SU-DHL-6 (cell line): Measurements from ENCODE around the gene GTF3A.

Experiments used
- H2AFZ ChIP-seq: fragments of 200-600 bp; sonication (generic); 2 replicates; pipeline ENCODE4 v1.6.1; 2014; ENCODE audit warnings: low read depth, mild to moderate bottlenecking, moderate library complexity, mixed read lengths, antibody characterized with exemption, low read length; ENCODE audit not compliant: severe bottlenecking
- H3F3A ChIP-seq: fragments of 200-600 bp; shearing (Covaris generic); 2 replicates; pipeline ENCODE4 v1.6.0; 2016; ENCODE audit warnings: antibody characterized with exemption, mild to moderate bottlenecking; ENCODE audit not compliant: insufficient read depth
- H3K27ac ChIP-seq: fragments of 200-600 bp; sonication (generic); 2 replicates; pipeline ENCODE4 v1.5.1; 2016; ENCODE audit warnings: low read depth, mild to moderate bottlenecking, low read length, moderate library complexity, mixed read lengths
- H3K27me3 ChIP-seq: fragments of 200-600 bp; sonication (generic), shearing (Covaris generic); 2 replicates; pipeline ENCODE4 v1.6.0; 2014; ENCODE audit warnings: mild to moderate bottlenecking, low read length
- H3K36me3 ChIP-seq: fragments of 200-600 bp; sonication (generic); 2 replicates; pipeline ENCODE4 v1.6.1; 2014; ENCODE audit warnings: mild to moderate bottlenecking, low read length, mixed read lengths
- H3K4me2 ChIP-seq: fragments of 300-600, 200-600 bp; shearing (Covaris generic), sonication (generic); 2 replicates; pipeline ENCODE4 v1.6.0; 2014; ENCODE audit warnings: low read length, low read depth, mild to moderate bottlenecking; ENCODE audit not compliant: poor library complexity, severe bottlenecking
- H3K4me3 ChIP-seq: fragments of 200-600 bp; sonication (generic); 2 replicates; pipeline ENCODE4 v1.5.1; 2014; ENCODE audit warnings: antibody characterized with exemption, low read length, mild to moderate bottlenecking, mixed read lengths; ENCODE audit not compliant: insufficient read depth, poor library complexity, severe bottlenecking
- H3K79me2 ChIP-seq: fragments of 200-600 bp; sonication (generic); 2 replicates; pipeline ENCODE4 v1.6.1; 2014; ENCODE audit warnings: mild to moderate bottlenecking, low read length, moderate library complexity; ENCODE audit not compliant: insufficient read depth
- H3K9ac ChIP-seq: fragments of 200-600 bp; sonication (generic); 2 replicates; pipeline ENCODE4 v1.7.0; 2014; ENCODE audit warnings: mild to moderate bottlenecking, low read length
- H3K9me2 ChIP-seq: fragments of 200-600 bp; sonication (generic); replicated peaks from 2 replicates; pipeline ENCODE4 v1.6.1; 2014; ENCODE audit warnings: low read length; ENCODE audit not compliant: insufficient read depth
- H3K9me3 ChIP-seq: fragments of 200-600 bp; sonication (generic); 2 replicates; pipeline ENCODE4 v1.6.1; 2014; ENCODE audit warnings: low read length, mixed read lengths; ENCODE audit not compliant: insufficient read depth
- H4K20me1 ChIP-seq: fragments of 200-600 bp; sonication (generic); 2 replicates; pipeline ENCODE4 v1.6.1; 2014; ENCODE audit warnings: low read depth, mild to moderate bottlenecking, antibody characterized with exemption, low read length, moderate library complexity, mixed read lengths
- EZH2phosphoT487 ChIP-seq: fragments of 200-600 bp; sonication (generic), shearing (Covaris generic); conservative IDR thresholded peaks from 2 replicates; pipeline ENCODE4 v1.6.1; 2018; ENCODE audit warnings: mild to moderate bottlenecking, antibody characterized with exemption, low read length, moderate library complexity, mixed read lengths
- TF ChIP-seq, protein P1 (sequence below): fragments of 200-600 bp; sonication (generic); IDR thresholded peaks from one replicate; pipeline ENCODE4 v1.5.1; 2017; ENCODE audit warnings: antibody characterized with exemption, mild to moderate bottlenecking, low read length, moderate library complexity; ENCODE audit not compliant: insufficient read depth, poor library complexity, severe bottlenecking

Gene GTF3A

GRCh38 chr13:27466513-27466912, 42.1 kb downstream of the GTF3A start:
- no peak overlapping the region for H3K4me2 ChIP-seq
- H3K27me3 ChIP-seq, result no peaks in the 10 kb centered on the region

DNA sequence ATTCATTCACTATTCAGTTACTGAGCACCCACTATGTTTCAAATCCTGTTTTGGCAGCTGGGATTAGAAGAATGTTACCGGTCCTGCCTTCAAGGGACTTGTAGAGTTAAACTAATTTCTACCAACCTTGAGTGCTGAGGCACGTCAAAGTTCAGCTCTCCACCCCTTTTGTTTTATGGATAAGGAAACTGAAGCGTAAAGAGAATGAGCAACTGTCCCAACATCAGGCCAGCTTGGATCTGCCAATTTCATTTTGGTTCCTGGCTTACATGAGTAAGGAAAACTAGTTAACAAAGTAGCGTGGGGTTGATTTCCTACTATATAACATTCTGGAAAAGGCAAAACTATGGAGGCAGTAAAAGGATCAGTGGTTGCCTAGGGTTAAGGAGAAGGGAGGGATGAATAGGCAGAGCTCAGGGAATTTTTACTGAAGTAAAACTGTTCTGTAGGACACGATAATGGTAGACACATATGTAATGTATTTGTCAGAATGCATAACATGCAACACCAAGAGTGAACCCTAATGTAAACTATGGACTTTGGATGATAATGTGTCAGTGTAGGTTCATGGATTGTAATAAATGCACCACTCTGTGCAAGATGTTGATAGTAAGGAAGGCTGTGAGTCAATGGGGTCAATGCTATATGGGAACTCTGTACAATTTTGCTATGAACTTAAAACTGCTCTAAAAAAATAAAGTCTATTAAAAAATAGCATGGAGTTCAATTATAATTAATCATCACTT, 45.8 kb downstream of the GTF3A start:
- no peak overlapping the region for H3K27ac ChIP-seq
- H3K4me3 ChIP-seq, result no peak overlapping the region
- TF ChIP-seq, protein P1, sequence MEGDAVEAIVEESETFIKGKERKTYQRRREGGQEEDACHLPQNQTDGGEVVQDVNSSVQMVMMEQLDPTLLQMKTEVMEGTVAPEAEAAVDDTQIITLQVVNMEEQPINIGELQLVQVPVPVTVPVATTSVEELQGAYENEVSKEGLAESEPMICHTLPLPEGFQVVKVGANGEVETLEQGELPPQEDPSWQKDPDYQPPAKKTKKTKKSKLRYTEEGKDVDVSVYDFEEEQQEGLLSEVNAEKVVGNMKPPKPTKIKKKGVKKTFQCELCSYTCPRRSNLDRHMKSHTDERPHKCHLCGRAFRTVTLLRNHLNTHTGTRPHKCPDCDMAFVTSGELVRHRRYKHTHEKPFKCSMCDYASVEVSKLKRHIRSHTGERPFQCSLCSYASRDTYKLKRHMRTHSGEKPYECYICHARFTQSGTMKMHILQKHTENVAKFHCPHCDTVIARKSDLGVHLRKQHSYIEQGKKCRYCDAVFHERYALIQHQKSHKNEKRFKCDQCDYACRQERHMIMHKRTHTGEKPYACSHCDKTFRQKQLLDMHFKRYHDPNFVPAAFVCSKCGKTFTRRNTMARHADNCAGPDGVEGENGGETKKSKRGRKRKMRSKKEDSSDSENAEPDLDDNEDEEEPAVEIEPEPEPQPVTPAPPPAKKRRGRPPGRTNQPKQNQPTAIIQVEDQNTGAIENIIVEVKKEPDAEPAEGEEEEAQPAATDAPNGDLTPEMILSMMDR, result no peak
- TF ChIP-seq EZH2phosphoT487, result no peak
- H3K36me3 ChIP-seq, result no peaks in the 10 kb centered on the region
- no peak overlapping the region for H2AFZ ChIP-seq
- no peaks in the 10 kb centered on the region for H3F3A ChIP-seq
- no peaks in the 10 kb centered on the region for H4K20me1 ChIP-seq
- no peak overlapping the region for H3K4me2 ChIP-seq
- H3K79me2 ChIP-seq, result no peaks in the 10 kb centered on the region
- no peaks in the 10 kb centered on the region for H3K27me3 ChIP-seq
- H3K9ac ChIP-seq, result no peak overlapping the region
- H3K9me3 ChIP-seq, result no peaks in the 10 kb centered on the region
- no peaks in the 10 kb centered on the region for H3K9me2 ChIP-seq

More at GRCh38 chr13:27466513-27466912, 42.1 kb downstream of the GTF3A start:
- Histone ChIP-seq H3K9me2 (no peaks in the 10 kb centered on the region), H3K79me2 (no peaks in the 10 kb centered on the region), H3K9me3 (no peaks in the 10 kb centered on the region), H3K4me3 (no peak overlapping the region), H3K36me3 (no peaks in the 10 kb centered on the region), H3K9ac (no peak overlapping the region), H3K27ac (no peak overlapping the region), H2AFZ (no peak overlapping the region), H4K20me1 (no peaks in the 10 kb centered on the region), H3F3A (no peaks in the 10 kb centered on the region)
- TF ChIP-seq EZH2phosphoT487, result no peak
- TF ChIP-seq, protein P1, result no peak

GRCh38 chr13:27472441-27472840, 48.0 kb downstream of the GTF3A start:
- no peak overlapping the region for H2AFZ ChIP-seq
- H4K20me1 ChIP-seq, result no peaks in the 10 kb centered on the region
- H3K9me2 ChIP-seq, result no peaks in the 10 kb centered on the region
- H3K4me2 ChIP-seq, result no peak overlapping the region
- H3K9me3 ChIP-seq, result no peaks in the 10 kb centered on the region
- no peaks in the 10 kb centered on the region for H3K79me2 ChIP-seq
- no peaks in the 10 kb centered on the region for H3F3A ChIP-seq
- TF ChIP-seq EZH2phosphoT487, result no peak
- TF ChIP-seq, protein P1, result no peak
- H3K9ac ChIP-seq, result no peak overlapping the region
- H3K4me3 ChIP-seq, result no peak overlapping the region
- H3K27ac ChIP-seq, result no peak overlapping the region
- H3K36me3 ChIP-seq, result no peaks in the 10 kb centered on the region
- no peaks in the 10 kb centered on the region for H3K27me3 ChIP-seq
